ENCODE data around the gene RAB4A.

RAB4A gene

GRCh38 chr1:229270547-229271447 is at the start of gene RAB4A:
TSS of gene RAB4A (plus strand) at chr1:229271111. CDS start at chr1:229271340, 229 bp downstream.
- DNase-seq (ENCODE audit: insufficient read length, low spot score) (peak; percentile 94), FAIRE-seq (peak; percentile 92)

DNA sequence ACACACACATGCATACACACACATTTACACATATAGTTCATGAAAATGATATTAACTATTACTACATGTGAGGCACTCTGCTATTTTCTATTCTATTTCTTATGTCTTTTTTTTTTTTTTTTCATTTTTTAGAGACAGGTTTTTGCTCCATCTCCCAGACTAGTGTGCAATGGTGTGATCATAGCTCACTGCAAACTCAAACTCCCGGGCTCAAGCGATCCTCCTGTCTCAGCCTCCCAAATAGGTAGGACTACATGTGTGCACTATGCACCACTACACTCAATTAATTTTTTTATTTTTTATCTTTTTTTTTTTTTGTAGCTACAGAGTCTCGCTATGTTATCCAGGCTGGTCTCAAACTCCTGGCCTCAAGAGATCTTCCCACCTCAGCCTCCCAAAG is 48.8 kb upstream of the RAB4A start:
- DNase-seq (ENCODE audit: insufficient read length, low spot score) (no peak), FAIRE-seq (no peak)

DNA sequence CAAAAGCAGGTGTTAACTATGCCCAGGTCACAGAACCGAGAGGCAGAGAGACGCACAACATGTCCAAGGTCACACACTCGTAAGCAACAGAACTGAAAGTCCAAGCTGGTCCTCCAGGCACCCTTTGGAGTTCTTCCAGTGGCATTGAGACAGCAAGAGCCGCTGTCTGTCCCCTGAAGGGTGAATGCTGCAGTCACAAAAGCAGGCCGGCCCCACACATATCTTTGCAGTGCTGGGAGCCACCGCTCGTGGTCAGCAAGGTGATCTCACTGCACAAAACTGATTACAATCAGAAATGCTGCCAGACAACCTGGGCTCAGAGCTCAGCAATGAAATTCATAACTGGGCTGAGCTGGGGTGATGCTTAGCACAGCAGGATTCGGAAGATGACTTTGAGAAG is 47.4 kb upstream of the RAB4A start:
- no peak for DNase-seq (ENCODE audit: insufficient read length, low spot score)
- no peak for FAIRE-seq

DNA sequence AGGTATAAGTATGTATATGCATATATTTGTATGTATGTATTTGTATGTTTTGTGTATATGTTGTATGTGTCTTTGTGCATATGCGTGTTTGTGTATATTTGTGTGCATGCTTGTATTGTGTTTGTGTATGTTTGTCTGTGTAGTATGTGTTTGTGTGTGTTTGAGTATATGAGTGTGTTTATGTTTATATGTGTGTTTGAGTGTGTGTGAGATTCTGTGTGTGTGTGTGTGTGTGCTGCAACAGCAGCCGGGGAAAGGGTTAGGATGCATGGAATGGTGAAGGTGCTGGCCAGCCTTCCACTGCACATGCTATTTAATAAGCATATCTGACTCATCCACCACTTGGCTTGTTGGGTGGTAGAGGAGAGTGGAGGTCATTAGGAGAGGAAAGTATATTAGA is 46.6 kb upstream of the RAB4A start:
- peak; percentile 64 for FAIRE-seq

DNA sequence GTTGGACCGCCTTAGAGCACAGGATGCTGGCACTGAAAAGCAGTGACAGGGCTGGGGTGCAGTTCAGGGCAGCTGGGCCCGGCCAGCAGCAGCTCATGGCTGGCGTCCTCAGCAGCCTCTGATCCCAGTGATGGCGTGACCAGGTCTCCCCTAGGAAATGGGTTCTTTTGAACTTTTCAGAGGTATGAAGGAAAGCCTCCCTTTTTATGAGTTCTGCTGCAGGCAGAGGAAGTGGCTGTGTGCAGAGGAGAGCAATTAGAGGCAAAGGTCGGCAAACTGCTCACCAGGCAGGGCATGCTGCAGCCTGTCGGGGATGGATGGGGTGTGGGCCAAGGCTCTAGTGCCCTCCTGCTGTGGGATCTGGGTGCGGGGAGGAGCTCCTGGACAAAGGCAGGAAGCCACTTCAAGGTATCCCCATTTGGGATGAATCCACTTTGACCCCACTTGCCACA is 45.6 kb upstream of the RAB4A start:
- FAIRE-seq, result no peak
- no peak for DNase-seq (ENCODE audit: insufficient read length, low spot score)

More for the DNA sequence above, 46.6 kb upstream of the RAB4A start:
- DNase-seq (ENCODE audit: insufficient read length, low spot score), result no peak

- DNase-seq (ENCODE audit: insufficient read length, low spot score) (no peak), FAIRE-seq (no peak)
These were observed 44.1 kb upstream of the RAB4A start for GRCh38 chr1:229226796-229227195.

DNA sequence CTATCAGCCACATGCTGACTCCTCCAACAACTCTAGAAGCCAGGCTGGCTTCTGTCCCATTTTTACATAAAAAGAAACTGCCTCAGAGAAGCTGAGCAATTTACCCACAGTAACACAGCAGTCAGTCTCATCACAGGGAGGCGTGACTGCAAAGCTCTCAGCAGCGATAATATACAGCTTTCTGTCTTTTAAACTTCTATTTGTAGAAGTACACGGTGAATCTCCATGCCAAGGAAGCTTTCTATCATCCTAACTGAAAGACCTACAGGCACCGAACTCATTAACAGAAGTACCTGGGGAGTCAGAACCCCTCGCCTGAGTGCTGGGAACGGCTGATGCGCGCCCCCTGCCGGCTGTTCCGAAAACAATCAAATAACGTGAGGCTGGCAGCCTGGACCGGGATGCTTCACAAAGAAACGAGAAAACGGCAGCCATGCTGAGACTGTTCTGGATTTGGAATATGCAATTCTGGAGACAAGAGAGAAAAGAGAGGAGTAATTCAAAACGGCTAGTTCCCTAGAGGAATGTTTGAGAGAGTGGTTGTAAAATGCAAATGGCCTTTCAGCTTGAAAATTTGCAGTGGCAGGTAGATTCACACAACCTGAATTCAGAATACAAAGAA is 43.5 kb upstream of the RAB4A start:
- DNase-seq (ENCODE audit: insufficient read length, low spot score), result peak; percentile 86
- no peak for FAIRE-seq

DNA sequence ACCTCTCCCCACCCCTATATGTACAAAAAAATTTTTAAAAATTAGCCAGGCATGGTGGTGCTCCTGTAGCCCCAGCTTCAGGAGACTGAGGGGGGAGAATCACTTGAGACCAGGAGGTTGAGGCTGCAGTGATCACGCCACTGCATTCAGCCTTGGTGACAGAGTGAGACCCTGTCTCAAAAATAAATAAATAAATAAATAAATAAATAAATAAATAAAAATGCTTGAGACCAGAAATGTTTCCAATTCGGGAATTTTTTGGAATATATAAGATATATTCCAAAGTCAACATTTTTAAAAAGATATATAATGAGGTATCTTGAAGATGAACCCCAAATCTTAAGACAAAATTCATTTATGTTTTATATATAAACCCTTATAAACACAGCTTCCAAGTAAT is 42.4 kb upstream of the RAB4A start:
- no peak for DNase-seq (ENCODE audit: insufficient read length, low spot score)
- FAIRE-seq, result no peak

DNA sequence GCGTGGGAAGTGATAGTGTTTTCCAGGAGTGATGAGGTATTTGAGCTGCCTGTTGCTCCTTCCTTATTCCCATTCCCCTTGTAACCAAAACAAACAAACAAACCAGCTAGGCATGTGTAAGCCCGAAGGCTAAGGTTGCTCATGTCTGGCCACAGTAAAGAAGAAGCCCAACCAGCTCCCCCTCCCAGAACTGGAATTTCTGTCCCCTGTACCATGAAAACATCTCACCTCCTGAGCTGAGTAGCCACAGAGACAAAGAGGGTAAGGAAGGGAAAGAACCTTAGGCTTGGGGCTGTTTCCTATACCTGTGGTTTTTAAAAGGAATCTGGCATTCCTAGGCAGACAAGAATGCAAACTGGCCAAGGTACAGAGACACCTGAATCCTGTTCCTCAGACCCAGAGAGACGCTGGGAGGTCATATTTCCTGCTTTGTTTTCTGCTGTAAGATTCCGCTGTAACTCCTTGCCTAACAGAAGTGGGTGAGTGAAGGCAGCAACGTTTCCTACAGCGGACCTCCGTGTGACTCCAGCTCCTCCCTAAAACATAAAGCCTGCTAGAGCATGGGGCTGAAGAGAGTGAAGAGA is 41.7 kb upstream of the RAB4A start:
- DNase-seq (ENCODE audit: insufficient read length, low spot score), result no peak
- no peak for FAIRE-seq

- no peak for FAIRE-seq
- DNase-seq (ENCODE audit: insufficient read length, low spot score), result no peak
These were observed 41.2 kb upstream of the RAB4A start for GRCh38 chr1:229229721-229230139.

DNA sequence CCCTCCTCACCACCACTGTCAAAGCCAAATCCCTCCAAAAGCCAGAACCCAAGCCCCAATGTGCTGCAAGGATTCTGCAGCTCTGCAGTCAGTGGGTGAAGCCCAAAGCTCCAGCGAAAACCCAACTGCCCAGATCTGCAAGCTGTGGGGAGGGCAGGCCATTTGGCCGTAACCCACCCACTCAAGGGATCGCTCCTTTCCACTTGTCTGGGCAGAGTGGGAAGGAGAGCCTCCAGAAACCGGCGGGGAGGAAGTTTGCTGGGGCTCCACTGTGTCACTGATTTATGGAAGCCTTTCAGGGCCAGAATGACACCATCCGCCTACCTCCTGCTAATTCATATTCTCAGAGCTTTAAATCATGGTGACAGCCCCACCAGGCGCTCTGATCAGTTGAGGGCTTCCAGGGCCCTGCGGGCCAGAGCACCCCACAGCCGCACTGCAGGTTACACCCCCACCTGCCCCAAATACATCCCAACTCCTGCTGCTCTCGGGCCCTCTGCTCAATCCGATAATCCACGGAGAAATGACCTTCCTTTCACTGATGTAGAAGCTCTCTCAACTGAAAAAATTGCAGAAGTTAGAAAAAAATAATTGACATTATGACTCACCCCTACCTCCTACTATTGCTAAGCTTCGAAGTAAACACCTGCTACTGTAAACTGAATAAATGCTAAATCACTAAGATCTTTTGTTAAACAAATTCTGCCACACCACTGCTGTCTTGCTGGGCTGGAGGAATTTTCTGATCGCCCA is 40.6 kb upstream of the RAB4A start:
- FAIRE-seq, result no peak
- no peak for DNase-seq (ENCODE audit: insufficient read length, low spot score)

- FAIRE-seq (no peak), DNase-seq (ENCODE audit: insufficient read length, low spot score) (no peak)
These were observed 39.8 kb upstream of the RAB4A start for GRCh38 chr1:229230893-229231753.

- DNase-seq (ENCODE audit: insufficient read length, low spot score), result no peak
- FAIRE-seq, result no peak
These were observed 39.2 kb upstream of the RAB4A start for GRCh38 chr1:229231754-229232119.

DNA sequence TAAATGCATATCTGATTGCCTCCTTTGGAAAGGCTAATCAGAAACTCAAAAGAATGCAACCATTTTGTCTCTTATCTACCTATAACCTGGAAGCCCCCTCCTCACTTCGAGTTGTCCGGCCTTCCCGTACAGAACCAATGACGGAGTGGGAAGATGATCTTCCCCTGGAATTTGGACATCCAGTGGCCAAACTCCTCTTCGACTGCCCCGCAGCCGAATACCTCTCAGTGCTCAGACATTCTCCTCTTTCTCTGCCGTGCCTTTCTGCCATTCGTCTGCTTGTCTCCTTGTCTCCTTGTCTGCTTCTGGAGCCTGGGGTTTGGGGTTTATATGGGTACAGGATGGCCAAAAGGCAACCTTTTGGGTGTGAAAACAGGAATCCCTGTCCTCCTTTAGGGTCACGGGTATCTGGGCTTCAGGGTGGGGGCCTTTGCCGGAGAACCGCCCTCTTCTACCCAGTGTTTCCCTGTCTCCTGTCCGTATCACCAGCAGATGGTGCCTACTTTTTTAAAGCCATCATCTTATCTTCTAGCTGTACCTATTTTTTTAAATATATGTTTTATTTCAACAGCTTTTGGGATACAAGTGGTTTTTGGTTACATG is 35.9 kb upstream of the RAB4A start:
- DNase-seq (ENCODE audit: insufficient read length, low spot score) (no peak), FAIRE-seq (no peak)

DNA sequence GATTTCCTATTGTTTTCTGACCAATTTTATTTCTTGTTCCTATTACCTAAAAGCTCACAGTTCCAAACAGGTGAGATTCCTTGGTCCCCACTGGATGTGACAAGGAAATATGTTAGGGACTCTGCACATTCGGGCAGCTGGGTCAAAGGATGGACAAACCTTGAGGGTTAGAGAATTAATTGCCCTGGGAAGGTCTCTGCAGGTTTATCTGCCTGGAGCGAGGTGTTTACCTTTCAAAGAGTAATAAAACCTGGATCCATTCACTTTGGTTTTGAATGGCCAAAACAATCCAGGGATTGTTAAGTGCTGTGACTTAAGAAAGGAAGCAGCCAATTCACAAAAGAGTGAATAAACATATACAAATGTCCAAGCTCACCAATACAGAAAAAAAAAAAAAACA is 33.6 kb upstream of the RAB4A start:
- no peak for FAIRE-seq
- DNase-seq (ENCODE audit: insufficient read length, low spot score), result no peak

- DNase-seq (ENCODE audit: insufficient read length, low spot score) (no peak), FAIRE-seq (no peak)
These were observed 32.7 kb upstream of the RAB4A start for GRCh38 chr1:229238231-229238630.

GRCh38 chr1:229238674-229239415 is 32.1 kb upstream of the RAB4A start:
- no peak for DNase-seq (ENCODE audit: insufficient read length, low spot score)
- FAIRE-seq, result no peak

DNA sequence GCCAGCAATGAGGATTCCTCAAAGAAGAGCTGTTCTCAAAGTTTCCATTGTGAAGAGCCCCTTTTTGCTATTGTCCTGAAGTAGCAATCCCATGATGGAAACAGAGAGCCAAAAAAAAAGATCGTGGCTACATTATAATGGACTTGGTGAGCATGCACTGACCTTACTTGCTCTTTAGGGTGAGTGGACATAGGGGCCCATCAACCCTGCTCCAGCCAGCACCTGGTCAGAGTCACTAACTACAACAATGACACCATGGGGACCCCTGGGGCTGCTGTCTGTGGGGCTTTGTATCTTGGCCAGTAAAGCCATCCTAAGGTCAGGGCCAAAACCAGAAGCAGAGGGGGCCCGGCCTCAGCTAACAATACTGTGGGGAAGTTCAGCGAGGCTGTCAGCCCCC is 30.4 kb upstream of the RAB4A start:
- no peak for FAIRE-seq
- no peak for DNase-seq (ENCODE audit: insufficient read length, low spot score)

- FAIRE-seq, result no peak
- no peak for DNase-seq (ENCODE audit: insufficient read length, low spot score)
These were observed 29.5 kb upstream of the RAB4A start for GRCh38 chr1:229241390-229241789.

Data from HTR-8/SVneo (cell line).